SKM-1 treated with dmso at 0.1 percent for 144 hours (cell line): ENCODE data around the gene TNFRSF14.
"Not testable (repeated sequence)": the region's sequence is repeated elsewhere in the genome, so short reads cannot be mapped to it uniquely, and the experiment has no call there.

Experiments used
- DNase-seq: peaks from one replicate; lab custom pipeline; 2025; ENCODE audit not compliant: unreplicated experiment; lab: John Stamatoyannopoulos, UW

TNFRSF14 gene

GRCh38 chr1:2553076-2553475, 3.1 kb upstream of the TNFRSF14 start:
- not testable (repeated sequence) for DNase-seq

DNA sequence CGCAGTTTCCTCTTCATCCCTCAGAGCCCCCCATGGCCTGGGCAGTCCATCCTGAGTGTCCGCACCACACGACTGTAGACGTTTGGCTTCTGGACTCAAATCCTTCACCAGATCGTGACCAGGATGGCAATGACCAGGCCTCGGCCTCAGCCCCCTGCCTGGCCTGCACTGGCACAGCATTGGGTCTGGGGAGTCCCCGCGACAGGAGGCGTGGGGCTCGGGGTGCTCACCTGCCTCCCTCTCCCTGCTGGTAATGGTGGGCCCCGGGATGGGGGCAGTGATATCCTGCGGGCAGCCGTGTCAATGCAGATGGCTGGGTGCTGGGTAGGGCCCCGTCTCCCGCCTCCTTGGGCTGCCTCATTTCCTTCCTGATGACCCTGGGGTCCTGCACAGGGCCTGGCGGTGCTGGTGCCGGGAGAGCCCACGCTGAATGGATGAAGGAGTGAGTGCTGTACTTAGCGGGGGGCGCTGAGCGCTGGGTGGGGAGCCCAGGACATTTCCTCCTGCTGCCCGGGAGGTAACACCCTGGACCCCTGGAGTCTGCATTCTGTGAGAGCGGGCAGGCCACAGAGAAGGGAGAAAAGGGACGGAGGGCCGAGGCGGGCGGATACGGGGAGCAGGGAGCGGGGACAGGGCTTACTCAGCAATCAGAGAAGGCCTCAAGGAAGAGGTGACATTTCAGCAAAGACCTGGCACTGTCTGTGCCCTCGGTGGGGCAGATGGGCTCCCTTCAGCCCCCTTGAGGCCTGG, 2.1 kb upstream of the TNFRSF14 start:
- no peak for DNase-seq

- no peak for DNase-seq
These were observed 1.4 kb upstream of the TNFRSF14 start for GRCh38 chr1:2554621-2555387.

DNA sequence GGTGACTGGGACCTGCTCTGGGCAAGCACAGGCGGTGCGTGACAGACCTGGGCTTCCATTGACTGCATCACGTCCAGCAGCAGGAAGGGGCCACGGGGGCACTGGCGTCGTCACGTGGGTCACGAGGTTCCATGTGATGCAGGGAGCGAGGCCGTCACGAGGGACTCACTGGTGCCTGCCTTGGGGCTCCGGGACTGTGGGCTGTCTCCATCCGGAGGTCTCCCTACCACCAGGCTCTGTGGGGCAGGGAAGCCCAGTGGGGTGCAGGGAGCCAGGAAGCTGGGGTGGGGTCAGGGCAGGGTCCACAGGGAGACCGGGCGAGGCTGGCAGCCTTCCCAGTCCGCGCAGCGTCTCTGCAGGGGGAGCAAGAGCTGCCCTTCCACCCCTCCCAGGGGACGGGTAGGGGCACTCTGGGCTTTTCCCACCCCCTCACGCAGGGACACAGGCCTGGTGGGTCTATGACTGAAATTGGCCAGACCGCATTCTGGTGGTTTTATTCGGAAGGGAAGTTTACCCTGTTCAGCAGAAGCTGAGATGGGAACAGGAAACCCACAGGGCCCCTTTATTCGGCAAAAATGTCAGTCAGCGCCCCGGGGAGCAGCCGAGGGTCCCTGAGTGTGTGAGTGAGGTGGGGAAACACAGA, 416 bp upstream of the TNFRSF14 start:
- peak; percentile 60 for DNase-seq

DNA sequence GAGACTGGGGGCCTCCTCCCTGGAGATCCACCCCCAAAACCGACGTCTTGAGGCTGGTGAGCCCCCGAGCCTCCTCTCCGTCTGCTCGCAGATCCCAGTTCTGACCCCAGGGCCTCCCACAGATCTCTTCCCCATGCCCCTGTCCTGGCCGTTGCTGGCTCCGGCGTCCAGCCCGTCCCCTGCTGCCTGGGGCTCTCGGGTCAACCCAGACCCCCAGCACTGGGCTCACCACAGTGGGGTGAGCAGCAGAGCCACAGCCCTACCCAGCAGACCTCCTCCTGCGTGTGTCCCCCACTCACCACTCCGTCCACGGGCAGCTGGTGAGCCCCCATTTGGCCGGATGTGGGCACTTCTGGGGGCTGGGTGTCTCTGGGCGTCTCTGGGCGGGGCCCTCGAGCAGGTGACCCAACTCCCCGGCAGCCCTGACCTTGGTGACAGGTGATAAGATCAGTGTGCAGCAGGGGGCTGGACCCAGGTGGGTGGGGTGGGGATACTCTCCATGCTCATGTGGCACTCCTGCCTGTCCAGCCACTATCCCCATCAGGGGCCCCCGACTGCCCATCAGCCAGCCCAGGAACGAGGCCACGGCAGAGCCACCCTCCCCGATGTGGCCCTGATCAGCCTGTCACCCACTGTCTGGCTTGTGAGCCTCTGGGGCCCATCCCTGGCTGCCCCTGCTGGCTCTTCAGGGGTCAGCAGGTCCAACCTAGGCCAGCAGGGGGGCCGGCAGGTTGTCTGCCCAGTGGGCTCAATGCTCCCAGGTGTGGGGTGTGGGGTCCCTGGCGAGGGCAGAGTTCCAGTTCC, 709 bp downstream of the TNFRSF14 start:
- no peak for DNase-seq

GRCh38 chr1:2557482-2558400, 1.6 kb downstream of the TNFRSF14 start:
- DNase-seq: no peak

GRCh38 chr1:2558420-2558819, 2.2 kb downstream of the TNFRSF14 start:
- DNase-seq: no peak

DNA sequence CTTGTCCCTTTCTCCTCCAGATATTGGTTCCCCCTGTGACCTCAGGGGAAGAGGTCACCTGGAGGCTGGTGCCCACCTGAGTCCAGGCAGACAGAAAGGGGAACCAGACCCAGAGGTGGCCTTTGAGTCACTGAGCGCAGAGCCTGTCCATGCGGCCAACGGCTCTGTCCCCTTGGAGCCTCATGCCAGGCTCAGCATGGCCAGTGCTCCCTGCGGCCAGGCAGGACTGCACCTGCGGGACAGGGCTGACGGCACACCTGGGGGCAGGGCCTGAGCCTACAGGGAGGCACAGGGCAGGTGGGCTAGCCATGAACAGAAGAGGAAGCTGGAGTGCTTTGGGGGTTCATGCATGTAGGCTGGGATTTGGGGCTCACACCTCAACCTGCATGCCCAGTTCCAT, 2.7 kb downstream of the TNFRSF14 start:
- DNase-seq: no peak

DNA sequence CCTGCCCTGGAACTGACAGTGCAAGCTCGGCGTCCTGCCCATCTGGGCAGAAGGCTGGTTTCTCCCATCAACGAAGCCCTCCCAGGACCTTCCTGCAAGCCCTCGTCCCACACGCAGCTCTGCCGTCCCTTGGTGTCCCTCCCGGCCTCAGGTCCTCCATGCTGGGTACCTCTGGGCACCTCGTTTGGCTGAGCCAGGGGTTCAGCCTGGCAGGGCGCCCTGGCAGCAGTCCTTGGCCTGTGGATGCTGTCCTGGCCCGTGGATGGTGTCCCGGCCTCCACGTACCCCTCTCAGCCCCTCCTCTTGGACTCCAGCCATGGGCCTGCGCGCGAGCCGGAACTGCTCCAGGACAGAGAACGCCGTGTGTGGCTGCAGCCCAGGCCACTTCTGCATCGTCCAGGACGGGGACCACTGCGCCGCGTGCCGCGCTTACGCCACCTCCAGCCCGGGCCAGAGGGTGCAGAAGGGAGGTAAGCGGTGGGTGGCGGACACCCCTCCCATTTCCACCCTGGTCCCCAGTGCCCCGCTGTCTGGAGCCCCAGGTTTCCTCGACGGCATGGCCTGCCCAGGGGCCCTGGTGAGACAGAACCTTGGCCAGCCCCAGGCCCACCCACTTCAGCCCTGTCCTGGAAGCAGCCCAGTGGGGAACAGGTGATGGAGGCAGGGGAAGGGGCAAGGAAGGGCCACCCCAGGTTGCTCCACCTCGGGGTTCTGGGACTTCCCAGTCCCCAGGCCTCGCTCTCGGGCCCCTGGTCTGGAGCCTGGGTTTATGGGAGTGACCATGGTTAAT, 3.5 kb downstream of the TNFRSF14 start:
- no peak for DNase-seq

DNA sequence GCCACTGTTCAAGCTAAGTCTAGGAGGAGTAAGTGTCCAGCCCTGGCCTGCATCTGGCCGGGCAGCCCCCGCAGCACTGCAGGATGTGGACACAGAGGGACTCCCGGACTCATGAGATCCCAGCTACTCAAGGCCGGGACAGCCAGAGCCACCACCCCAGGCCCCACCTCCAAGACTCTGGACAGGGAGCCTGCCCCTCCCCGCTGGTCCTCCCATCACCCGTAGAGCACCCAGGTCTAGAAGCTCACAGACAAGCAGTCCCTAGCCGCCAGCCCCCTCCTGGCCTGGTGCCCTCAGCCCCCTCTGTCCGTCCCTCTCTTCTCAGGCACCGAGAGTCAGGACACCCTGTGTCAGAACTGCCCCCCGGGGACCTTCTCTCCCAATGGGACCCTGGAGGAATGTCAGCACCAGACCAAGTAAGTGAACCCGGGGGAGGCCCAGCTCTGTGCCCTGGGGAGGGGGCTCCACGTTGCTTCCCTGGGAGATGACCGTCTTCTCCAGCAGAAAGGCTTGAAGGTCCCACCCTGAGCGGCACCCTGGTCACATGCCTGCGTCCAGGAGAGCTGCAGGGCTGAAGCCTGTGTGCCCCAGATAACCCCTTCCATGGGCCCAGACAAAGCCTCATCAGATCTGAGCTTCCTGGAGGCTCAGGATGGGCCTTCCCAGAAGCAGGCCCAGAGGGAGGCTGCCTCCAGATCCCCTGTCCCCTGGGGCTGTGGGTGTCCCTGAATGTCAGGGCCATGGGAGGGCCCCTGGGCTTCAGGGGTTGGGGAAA, 4.3 kb downstream of the TNFRSF14 start:
- DNase-seq: no peak

- DNase-seq: no peak
These were observed 5.3 kb downstream of the TNFRSF14 start for GRCh38 chr1:2561446-2561845.

- DNase-seq: no peak
These were observed 6.0 kb downstream of the TNFRSF14 start for GRCh38 chr1:2561898-2562895.

DNA sequence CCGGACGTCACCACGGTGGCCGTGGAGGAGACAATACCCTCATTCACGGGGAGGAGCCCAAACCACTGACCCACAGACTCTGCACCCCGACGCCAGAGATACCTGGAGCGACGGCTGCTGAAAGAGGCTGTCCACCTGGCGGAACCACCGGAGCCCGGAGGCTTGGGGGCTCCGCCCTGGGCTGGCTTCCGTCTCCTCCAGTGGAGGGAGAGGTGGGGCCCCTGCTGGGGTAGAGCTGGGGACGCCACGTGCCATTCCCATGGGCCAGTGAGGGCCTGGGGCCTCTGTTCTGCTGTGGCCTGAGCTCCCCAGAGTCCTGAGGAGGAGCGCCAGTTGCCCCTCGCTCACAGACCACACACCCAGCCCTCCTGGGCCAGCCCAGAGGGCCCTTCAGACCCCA, 7.0 kb downstream of the TNFRSF14 start:
- DNase-seq: no peak

DNA sequence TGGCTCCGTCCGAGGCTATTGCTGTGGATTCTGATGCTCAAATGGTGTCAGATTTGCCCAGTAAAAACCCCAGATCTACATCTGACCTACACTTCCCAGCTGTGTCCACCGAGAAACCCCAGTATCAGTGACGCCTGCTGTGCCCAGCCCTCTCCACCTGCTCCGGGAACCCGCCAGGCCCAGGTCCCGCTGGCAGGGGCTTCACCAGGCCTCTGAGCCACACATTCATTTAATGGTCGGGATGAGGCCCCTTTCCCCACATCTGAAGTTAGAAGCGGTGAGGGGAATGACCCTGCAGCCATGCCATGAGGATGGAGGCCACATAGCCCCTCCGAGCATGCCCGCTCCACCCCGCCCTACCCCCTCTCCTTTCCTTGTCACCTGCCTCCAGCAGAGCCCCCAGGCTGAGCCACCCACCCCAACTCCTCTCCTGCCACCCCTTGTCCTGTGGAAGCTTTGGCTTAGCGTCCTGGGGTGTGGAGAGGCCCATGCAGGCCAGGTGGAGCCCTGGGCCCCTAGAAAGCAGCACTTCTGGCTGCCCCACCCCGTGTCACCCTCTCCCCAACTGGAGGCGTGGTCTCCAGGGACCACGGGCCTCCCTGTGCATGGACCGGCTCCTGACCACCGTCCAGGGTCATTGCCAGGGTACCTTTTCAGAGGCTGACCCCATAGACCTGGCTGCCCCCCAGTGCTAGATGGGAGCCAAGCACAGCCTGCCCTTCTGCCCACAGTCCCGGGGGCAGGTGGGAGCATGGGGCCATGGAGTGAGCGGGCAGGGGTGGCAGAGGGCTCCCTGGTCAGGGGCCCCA, 8.0 kb downstream of the TNFRSF14 start:
- no peak for DNase-seq

GRCh38 chr1:2564815-2565374, 8.7 kb downstream of the TNFRSF14 start:
- no peak for DNase-seq
